Ammon's horn (tissue), 1 donor: ENCODE results near the gene FOXJ2.
"Not testable (repeated sequence)": the region's sequence is repeated elsewhere in the genome, so short reads cannot be mapped to it uniquely, and the experiment has no call there.

Source experiments
- DNase-seq: peaks from one replicate; pipeline ENCODE4 v3.0.0-alpha.2; 2016; ENCODE audit warnings: low spot score

The FOXJ2 gene

DNA sequence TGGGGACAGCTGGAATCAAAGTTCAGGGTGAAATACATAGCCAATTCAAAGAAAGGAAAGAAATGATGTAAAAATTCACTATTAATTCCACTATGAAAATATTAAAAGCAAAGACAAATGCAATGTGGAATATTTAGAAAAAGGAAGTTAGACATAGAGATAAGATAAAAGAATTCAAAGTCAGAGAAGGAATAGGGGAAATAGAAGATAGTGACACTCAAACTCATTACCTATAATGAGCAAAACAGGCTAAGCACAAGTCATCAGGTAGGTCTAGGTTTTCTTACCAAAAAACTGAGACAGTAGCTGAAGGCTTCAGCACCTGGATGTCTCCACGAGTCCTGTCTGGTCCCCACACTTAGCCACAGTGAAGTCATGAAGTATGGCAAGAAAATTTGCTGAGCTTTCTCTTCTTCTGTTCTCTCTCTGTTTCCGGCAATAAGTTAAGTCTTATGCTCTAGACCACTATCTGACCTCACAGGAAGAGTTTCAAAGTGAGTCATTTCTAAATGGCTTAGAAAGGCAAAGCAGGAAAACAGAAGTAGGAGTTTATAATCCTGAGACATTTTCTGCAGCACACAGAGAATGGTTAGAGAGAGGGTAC, 33.6 kb downstream of the FOXJ2 start, which contains the start of gene C3AR1:
TSS of gene C3AR1 (minus strand) at position 369 of the 604 bp plus-strand sequence. CDS start 6,174 bp downstream, outside the sequence.
- peak; percentile 43 for DNase-seq

DNA sequence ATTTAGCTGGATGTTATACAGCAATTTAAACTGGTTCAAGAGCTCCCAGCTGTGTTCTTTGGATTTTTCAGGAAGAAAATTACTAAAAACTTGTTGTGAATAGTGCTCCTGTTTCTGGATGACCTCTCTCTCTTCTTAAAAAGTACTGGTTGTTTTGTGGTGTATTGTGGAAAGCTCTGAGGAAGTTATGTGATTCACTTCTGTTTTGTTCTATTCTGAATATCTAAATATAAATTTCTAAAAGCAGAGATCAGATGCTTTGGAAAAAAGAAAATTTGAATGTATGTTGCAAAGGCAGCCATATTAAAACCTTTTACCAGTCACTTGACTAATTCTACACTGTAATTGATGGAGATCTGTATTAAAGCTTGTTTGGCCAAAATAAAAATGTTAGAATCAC, 37.1 kb downstream of the FOXJ2 start:
- no peak for DNase-seq

DNA sequence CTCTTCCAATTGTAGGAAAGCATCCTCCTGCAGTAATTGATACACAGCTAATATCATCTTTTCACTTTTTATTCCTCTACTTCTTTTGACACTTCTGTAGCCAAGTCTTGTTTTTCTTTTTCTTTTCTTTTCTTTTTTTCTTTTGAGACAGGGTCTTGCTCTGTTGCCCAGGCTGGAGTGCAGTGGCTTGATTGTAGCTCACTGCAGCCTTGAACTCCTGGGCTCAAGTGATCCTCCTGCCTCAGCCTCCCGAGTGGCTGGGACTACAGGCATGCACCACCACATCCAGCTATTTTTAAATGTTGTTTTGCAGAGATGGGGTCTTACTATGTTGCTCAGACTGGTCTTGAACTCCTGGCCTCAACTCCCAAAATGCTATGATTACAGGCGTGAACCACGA, 39.3 kb downstream of the FOXJ2 start:
- not testable (repeated sequence) for DNase-seq

DNA sequence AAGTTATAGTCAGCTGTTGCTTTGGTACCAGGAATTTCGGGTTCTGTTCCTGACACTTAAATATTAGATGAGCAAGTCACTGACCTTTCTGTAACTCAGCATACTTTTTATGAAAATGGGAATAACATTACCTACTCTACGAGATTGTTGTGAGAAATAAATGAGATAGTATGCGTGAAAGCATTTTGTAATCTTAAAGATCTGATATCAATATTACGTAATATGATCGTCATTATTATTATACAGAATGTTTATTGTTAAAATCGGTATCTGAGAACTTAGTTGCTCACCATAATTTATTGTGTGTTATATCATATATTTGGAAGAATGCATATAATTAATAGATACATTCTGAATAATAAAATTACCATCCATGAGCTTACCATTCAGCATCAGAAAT, 43.4 kb downstream of the FOXJ2 start:
- no peak for DNase-seq

DNA sequence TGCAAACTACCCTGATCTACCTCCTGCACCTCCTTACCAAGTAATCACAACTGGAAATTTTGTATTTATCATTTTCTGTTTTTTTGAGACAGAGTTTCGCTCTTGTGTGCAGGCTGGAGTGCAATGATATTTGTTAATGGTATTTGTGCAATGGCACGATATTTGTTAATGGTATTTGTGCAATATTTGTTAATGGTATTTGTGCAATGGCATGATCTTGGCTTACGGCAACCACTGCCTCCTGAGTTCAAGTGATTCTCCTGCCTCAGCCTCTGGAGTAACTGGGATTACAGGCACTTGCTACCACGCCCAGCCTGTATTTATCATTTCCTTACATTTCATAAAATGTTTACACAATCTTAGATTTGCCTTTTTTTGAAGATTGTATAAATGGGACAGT, 43.9 kb downstream of the FOXJ2 start:
- no peak for DNase-seq

DNA sequence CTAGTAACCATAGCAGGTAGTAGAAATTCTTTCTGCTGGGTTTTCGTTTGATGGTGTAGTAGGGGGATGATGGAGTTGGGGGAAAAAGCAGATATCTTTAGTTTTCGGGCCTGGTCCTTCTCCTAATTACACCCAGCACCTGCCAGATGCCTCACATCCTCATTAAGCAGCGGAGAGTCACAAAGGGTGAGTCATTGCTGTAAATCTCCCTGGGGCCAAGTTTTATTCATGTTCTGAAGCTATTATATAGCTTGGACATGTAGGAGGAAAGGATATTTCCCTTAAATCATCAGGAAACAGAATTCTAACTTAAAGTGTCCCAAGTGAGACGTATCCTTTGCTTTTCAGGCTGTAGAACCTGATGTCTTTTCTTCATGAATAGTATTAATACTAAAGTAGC, 44.7 kb downstream of the FOXJ2 start:
- DNase-seq = no peak

DNA sequence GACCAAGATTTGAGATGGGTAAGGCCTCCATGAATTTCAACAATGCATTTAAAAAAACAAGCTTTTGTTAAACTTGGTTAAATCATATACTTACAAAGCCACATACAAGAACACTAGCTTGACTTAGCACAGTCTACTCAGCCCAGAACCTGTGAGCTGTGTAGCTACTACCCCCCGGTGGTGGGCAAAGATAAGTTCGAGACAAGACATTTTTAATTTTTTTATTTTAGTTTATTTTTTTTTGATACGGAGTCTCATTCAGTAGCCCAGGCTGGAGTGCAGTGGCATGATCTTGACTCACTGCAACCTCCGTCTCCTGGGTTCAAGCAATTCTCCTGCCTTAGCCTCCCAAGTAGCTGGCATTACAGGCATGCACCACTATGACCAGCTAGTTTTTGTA, 45.9 kb downstream of the FOXJ2 start:
- DNase-seq = peak; percentile 70

DNA sequence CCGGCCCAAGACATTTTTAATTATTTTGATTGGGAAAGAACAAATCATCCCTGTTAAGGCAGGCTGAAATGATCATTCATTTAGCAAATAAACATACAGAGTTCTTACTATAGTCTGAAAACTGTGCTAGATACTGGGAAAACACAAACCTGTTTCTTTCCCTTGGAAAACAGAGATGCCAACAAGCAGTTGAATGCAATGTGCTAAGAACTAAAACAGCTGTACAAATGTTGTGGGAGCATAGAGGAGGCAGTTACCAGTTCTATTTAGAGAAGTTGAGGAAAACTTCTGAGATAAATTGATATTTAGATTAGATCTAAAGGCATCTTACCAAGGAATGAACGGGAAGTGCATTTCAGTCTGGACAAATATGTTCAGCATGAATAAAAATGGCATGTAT, 46.4 kb downstream of the FOXJ2 start:
- DNase-seq = no peak

DNA sequence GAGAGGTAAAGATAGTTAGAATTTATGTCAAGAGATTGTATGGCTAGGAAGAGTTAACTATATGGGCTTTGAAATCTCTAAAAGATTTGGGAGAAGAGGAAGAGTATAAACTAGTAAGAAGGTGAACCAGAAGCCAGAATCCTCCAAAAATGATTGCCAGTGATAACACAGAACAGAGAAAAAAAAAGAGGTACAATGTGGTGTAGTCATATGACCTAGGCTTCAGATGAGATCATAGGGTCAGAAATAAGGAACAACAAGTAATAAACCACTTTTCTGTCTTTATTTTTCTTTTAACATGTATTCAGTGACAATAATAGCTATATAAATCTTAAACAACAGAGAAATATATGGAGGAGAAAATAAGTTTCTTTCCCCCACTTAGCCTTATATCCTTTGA, 47.6 kb downstream of the FOXJ2 start:
- peak; percentile 23 for DNase-seq

DNA sequence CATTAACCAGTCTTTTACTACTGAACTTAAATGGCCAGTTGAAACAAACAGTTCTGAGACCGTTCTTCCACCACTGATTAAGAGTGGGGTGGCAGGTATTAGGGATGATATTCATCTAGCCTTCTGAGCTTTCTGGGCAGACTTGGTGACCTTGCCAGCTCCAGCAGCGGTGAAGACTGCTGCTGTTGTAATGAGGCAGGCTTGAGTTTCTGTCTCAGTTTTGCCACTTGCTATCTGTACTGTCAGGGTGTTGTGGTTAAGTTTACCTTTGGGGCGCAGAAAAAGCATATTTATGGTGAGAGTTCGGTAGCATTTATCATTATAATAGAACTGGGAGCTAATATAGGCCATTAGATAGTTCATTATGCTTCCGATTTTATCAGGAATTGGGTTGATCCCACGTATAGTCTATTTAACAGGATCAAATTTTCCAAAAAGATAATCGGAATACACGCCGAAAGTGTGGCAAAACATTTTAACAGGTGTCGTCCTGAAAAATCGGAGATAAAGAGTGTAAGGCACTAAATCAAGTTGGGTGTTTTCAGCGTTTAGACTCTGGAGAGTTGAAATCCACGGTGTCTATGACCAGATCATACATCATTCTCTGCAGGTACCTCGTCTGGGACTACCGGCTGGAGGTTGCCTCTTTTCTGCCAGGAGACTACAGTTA, 48.9 kb downstream of the FOXJ2 start:
- DNase-seq = peak; percentile 40

DNA sequence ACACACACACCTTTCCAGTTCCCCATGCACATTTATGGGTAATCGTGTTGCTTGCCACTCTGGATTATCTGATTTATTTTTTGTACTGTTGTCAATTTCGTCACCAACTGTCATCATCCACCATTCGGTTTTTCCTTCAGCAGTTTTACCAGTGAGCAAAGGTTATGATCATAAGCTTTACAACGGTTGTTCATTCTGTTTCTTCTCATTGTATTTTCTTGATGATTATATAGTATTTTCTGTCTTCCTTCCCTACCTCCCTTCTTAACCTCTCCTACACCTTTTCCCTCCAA, 50.2 kb downstream of the FOXJ2 start:
- no peak for DNase-seq

DNA sequence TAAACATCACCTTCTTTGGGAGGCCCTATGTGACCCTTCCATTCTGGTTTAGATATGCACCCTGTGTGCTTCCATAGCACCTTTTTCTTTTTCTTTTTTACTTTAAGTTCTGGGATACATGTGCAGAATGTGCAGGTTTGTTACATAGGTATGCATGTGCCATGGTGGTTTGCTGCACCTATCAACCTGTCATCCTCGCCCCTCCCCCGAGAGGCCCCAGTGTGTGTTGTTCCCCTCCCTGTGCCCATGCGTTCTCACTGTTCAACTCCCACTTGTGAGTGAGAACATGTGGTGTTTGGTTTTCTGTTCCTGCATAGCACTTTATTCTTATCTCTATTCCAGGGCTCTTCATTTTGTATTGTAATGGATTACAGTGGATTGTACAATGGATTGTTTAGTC, 51.8 kb downstream of the FOXJ2 start:
- not testable (repeated sequence) for DNase-seq

DNA sequence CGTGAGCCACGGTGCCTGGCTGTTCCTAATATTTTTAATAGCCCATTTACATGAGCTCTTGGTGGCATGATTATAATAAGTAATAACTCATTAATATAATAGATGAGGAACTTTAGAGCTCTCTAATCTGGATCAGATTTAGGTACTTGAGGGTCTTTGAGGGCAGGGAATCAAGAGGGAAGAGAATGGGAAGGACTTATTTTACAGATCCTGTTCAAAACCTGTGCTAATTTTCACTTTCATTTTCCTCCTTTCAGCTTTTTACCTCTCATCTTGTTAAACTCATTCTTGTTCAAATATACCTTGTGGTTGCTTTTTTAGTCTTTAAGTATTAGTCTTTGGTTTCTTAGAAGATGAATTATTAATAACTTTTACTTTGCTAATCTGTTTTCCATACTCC, 55.1 kb downstream of the FOXJ2 start:
- DNase-seq = no peak

DNA sequence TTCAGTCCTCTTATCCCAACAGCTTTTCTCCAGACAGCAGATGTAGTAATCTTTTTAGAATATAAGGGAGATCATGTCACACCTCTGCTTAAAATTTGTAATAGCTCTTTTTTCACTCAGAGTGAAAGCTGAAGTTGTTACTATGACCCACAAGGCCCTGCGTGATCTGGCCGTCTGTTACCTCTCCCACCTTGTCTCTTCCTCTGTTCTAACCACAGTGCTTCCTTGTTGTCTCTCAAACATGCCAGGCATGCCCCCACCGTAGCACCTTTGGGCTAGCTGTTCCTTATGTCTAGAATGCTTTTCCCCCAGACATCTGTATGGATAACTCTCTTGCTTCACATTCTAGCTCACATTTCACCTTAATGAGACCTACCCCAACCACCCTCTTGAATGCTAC, 56.1 kb downstream of the FOXJ2 start:
- DNase-seq = no peak

DNA sequence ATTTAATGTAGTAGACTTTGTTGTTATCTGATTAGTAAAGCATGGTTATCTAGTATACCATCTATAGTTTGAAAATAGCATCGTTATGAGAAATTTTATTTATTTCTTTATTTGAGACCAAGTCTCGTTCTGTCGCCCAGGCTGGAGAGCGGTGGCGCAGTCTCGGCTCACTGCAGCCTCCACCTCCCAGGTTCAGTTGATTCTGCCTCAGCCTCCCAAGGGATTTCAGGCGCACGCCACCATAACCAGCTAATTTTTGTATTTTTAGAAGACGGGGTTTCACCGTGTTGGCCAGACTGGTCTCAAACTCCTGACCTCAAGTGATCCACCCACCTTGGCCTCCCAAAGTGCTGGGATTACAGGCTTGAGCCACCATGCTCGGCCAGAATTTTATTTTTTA, 56.8 kb downstream of the FOXJ2 start:
- DNase-seq = not testable (repeated sequence)

DNA sequence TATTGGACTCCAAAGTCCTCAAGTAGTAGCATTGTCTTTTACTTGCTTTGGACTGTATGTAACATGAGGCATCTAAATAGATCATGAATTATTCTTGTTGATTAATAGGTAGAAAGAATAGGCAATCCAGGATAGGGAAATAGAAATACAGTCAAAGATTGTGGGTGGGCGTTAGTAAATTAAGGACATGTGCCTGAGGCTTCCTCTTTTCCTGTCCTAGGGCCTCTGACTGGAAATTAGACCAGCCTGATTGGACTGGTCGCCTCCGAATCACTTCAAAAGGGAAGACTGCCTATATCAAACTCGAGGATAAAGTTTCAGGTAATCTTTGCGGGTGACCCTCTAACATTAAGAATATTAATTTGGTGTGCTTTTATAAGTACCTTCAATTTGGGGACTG, 57.2 kb downstream of the FOXJ2 start:
- DNase-seq = no peak

DNA sequence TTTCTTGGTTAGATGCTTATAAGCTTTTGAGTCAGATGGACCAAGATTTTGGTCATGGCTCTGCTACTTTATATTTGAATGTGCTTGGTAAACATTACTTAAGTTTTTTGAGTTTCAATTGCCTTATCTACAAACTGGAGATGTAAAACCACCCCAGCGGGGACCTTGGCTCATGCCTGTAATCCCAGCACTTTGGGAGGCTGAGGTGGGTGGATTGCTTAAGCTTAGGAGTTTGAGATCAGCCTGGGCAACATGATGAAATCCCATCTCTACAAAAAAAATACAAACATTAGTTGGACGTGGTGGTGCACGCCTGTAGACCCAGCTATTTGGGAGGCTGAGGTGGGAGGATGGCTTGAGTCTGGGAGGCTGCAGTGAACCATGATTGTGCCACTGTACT, 60.8 kb downstream of the FOXJ2 start:
- DNase-seq = no peak

DNA sequence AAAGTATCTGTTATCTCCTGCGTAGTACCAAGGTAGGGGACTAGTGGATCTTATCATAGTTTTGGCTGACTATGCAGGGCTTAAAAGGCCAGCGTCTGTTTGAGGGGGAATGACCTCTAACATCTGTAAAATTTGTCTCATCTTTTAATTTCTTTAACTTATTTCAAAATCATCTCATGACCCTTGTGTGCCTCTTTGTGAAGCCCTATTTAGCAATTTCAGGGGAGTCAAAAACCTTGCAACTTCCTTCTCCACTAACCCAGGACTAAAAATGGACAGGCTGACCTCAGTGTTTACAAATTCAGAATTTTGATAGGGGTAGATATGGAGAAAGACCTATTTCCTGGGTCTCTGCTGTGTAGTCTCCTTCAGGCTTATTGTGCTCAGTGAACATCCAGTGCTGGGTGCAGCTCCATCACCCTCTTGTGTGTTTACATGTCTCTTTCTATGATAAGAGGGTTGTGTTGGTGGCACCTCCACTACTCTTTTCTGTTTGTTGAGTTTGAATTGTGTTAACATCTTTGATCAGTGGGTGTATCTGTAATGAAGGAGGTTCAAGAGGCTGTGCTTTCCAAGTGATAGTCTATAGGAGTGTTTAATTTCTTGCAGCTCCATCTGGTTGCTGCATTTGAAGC, 63.9 kb downstream of the FOXJ2 start:
- no peak for DNase-seq

DNA sequence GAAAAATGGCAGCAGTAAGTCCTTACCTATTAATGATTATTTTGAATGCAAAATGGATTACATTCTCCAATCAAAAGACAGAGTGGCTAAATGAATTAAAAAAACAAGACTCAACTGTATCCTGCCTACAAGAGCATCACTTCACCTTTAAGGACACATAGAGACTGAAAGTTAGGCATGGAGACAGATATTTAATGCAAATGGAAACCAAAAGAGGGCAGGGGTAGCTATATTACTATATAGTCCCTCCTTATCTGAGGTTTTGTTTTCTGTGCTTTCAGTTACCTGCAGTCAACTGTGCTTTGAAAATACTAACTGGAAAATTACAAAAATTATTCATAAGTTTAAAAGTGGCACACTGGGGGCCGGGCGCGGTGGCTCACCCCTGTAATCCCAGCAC, 66.7 kb downstream of the FOXJ2 start:
- no peak for DNase-seq
